ENCODE data around the gene MIS18A.
"Not testable (repeated sequence)": the region's sequence is repeated elsewhere in the genome, so short reads cannot be mapped to it uniquely, and the experiment has no call there.

Gene MIS18A

GRCh38 chr21:32314806-32315205 is 36.0 kb upstream of the MIS18A start:
- DNase-seq (ENCODE audit: low read depth) = no peak
- no peak for TF ChIP-seq CTCF (IDR thresholded peaks at IDR 0.05; ENCODE audit: low read depth, low read length, missing control alignments)
- H3K4me3 ChIP-seq (ENCODE audit: low read depth, low read length) = no peak overlapping the region

- DNase-seq (ENCODE audit: low read depth) = no peak
- H3K4me3 ChIP-seq (ENCODE audit: low read depth, low read length) = no peak overlapping the region
- no peak for TF ChIP-seq CTCF (IDR thresholded peaks at IDR 0.05; ENCODE audit: low read depth, low read length, missing control alignments)
Observed at GRCh38 chr21:32312976-32313375, 34.1 kb upstream of the MIS18A start.

GRCh38 chr21:32312326-32312725 is 33.5 kb upstream of the MIS18A start:
- H3K4me3 ChIP-seq (ENCODE audit: low read depth, low read length) = no peak overlapping the region
- no peak for TF ChIP-seq CTCF (IDR thresholded peaks at IDR 0.05; ENCODE audit: low read depth, low read length, missing control alignments)
- DNase-seq (ENCODE audit: low read depth) = no peak

- TF ChIP-seq CTCF (IDR thresholded peaks at IDR 0.05; ENCODE audit: low read depth, low read length, missing control alignments) = no peak
- no peak overlapping the region for H3K4me3 ChIP-seq (ENCODE audit: low read depth, low read length)
- no peak for DNase-seq (ENCODE audit: low read depth)
Observed at GRCh38 chr21:32311621-32312020, 32.8 kb upstream of the MIS18A start.

- not testable (repeated sequence) for DNase-seq (ENCODE audit: low read depth); H3K4me3 ChIP-seq (ENCODE audit: low read depth, low read length)
Observed at GRCh38 chr21:32310976-32311375, 32.1 kb upstream of the MIS18A start.

GRCh38 chr21:32309906-32310460 is 31.1 kb upstream of the MIS18A start:
- TF ChIP-seq CTCF (IDR thresholded peaks at IDR 0.05; ENCODE audit: low read depth, low read length, missing control alignments) = no peak
- DNase-seq (ENCODE audit: low read depth) = no peak
- no peak overlapping the region for H3K4me3 ChIP-seq (ENCODE audit: low read depth, low read length)

- no peak overlapping the region for H3K4me3 ChIP-seq (ENCODE audit: low read depth, low read length)
- TF ChIP-seq CTCF (IDR thresholded peaks at IDR 0.05; ENCODE audit: low read depth, low read length, missing control alignments) = no peak
- no peak for DNase-seq (ENCODE audit: low read depth)
Observed at GRCh38 chr21:32308696-32309095, 29.8 kb upstream of the MIS18A start.

Data from GM12864 (cell line).